Fibroblast of pulmonary artery (primary cell): ENCODE results near the gene CCNL1.

Experiments
- DNase-seq: peaks from one replicate; pipeline ENCODE4 v3.0.0-alpha.2; 2010; ENCODE audit warnings: low read depth
- H3K4me3 ChIP-seq: replicated peaks from 2 replicates; pipeline ENCODE4 v1.5.1; 2011; ENCODE audit warnings: low read depth, mild to moderate bottlenecking, control low read depth, low read length, moderate library complexity
- TF ChIP-seq, protein P1 (sequence below): IDR thresholded peaks from 2 replicates; pipeline ENCODE4 v1.5.1; 2011; ENCODE audit warnings: mild to moderate bottlenecking, control low read depth, low read length, inconsistent platforms; ENCODE audit errors: missing control alignments

CCNL1 gene

GRCh38 chr3:157117206-157117605 lies 42.7 kb downstream of the CCNL1 start:
- H3K4me3 ChIP-seq: no peak overlapping the region
- TF ChIP-seq, protein P1, sequence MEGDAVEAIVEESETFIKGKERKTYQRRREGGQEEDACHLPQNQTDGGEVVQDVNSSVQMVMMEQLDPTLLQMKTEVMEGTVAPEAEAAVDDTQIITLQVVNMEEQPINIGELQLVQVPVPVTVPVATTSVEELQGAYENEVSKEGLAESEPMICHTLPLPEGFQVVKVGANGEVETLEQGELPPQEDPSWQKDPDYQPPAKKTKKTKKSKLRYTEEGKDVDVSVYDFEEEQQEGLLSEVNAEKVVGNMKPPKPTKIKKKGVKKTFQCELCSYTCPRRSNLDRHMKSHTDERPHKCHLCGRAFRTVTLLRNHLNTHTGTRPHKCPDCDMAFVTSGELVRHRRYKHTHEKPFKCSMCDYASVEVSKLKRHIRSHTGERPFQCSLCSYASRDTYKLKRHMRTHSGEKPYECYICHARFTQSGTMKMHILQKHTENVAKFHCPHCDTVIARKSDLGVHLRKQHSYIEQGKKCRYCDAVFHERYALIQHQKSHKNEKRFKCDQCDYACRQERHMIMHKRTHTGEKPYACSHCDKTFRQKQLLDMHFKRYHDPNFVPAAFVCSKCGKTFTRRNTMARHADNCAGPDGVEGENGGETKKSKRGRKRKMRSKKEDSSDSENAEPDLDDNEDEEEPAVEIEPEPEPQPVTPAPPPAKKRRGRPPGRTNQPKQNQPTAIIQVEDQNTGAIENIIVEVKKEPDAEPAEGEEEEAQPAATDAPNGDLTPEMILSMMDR: no peak
- no peak for DNase-seq

- no peak overlapping the region for H3K4me3 ChIP-seq
- DNase-seq: no peak
- TF ChIP-seq, protein P1: no peak
These were observed 43.9 kb downstream of the CCNL1 start for GRCh38 chr3:157116017-157116416.

DNA sequence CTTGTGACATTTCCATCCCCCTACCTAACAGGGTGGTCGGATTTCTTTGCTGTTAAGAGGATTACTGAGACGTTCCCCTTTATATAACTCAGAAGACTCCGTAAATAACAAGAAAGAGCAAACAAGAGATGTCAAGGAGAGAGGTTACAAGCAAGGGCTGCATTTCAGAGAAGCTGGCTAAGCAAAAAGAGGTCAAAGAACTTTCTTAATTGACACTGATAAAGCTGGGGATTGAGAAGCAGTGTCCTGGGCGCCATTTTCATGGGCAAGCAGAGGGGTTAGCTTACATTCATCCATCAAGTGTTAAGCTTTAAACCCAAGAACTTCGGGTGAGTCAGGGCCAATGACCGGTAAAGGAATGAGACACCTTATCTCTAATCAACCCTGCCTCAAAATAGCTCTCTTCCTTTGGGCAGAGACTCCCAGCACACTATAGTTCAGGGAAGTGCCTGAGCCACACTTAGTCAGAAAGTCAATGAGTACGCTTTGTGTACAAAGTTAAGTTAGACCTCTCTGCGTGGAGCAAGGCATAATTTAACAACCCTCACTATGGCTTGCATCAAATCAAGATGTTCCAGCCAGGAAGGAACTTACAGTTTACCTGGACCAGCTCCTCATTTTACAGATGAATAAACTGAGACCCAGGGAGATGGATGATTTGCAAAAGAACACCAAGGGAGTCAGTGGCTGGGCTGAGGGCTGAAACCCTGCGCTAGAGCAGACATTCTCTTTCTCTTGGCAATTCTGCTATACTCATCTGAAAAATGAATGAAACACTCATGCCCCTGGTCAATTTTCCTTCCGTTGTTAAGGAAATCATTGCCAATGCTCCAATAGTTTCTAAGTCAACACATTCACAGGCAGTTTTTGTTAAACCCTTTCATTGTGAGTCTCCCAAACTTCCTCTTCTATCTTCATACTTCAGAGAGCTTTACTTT lies 44.6 kb downstream of the CCNL1 start:
- H3K4me3 ChIP-seq: no peak overlapping the region
- TF ChIP-seq, protein P1: no peak
- DNase-seq: peak; percentile 50

DNA sequence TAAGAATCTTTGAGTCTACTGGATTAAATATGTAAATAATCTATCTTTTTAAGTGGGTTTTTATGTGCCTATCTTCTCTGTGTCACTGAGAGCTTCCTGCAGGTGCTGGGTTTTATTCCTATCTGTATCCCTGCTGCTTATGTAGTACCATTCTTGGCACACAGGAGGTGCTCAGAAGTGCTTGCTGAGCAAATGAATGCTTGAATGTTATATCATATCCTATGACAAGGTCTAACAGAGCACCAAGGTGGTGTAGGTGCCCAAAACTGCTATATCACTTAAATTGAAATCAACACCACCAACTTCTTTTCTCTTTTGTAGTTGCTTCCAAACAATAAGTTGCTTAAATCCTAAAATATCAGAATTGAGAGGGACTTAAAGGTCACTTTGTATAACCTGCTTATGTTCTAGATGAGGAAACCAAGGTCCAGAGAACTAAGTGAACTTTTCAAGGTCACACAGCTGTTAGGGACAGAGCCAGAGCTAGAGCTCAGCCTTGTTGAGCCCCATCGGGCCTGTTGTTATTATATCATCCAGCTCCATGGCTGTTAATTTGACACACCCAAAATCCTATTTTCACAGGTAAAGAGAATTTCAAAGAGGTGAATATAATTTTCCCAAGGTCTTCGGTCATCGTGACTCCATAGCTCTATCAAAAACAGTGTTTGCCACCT lies 46.0 kb downstream of the CCNL1 start:
- TF ChIP-seq, protein P1: no peak
- DNase-seq: no peak

DNA sequence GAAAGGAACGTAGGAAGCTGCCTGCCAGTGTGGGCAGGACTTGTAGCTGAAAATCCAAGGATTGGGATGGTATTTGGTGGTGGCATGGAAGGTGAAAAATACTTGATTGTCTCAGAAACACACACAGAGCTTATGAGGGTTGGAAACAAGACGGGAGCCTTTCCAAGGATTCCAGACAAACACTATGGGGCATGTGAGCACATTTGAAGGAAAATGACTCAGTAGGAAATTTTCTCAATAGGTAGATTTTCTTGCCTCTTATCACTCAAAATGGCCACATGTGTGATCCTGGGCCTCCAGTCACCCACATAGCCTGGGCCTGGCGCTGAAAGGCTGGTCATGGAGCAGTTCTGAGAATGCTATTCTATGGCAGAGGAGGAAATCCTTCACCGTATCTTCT lies 47.4 kb downstream of the CCNL1 start:
- no peak overlapping the region for H3K4me3 ChIP-seq
- DNase-seq: peak; percentile 55
- TF ChIP-seq, protein P1: no peak

More for the DNA sequence above, 46.0 kb downstream of the CCNL1 start:
- no peak overlapping the region for H3K4me3 ChIP-seq

GRCh38 chr3:157111518-157111917 lies 48.4 kb downstream of the CCNL1 start:
- peak; percentile 52 for DNase-seq
- TF ChIP-seq, protein P1: no peak
- no peak overlapping the region for H3K4me3 ChIP-seq
